Endothelial cell of umbilical vein (primary cell): ENCODE results near the gene LIMCH1. TPM values are rescaled to one million over a fixed set of nuclear protein-coding genes. Genes with fewer than 3 reads are reported as not detected.

Source experiments
- BruUV-seq: library from RNA; stranded (reverse); fragments of 400-500 nt; replicated peaks from 2 replicates; lab custom pipeline; 2021; lab: Mats Ljungman, UMichigan
- CTCF ChIA-PET: fragments of 300-600, 350-600 bp; sonication (Branson Sonifier 250); formaldehyde crosslinking; loops from one replicate; lab custom pipeline; 2021; ENCODE audit warnings: antibody characterized with exemption, inconsistent platforms; lab: Charles Lee
- POLR2A ChIA-PET: fragments of 300-600, 350-600 bp; sonication (Branson Sonifier 250); formaldehyde crosslinking; loops from one replicate; lab custom pipeline; 2021; ENCODE audit warnings: antibody characterized with exemption, inconsistent platforms; lab: Charles Lee
- DNase-seq: peaks from one replicate; pipeline ENCODE4 v3.0.0-alpha.2; 2011; ENCODE audit warnings: low read depth, low spot score
- FAIRE-seq: peaks from 2 replicates; lab custom pipeline; 2011; peaks lifted over from hg19 to GRCh38; lab: Jason Lieb, UNC
- H2AFZ ChIP-seq: 2 replicates; pipeline ENCODE4 v1.6.0; 2012; ENCODE audit warnings: low read depth, low read length, control low read depth, inconsistent platforms
- H3K27ac ChIP-seq: 2 replicates; pipeline ENCODE4 v1.5.1; 2011; ENCODE audit warnings: low read depth, mild to moderate bottlenecking, control low read depth, low read length, moderate library complexity; ENCODE audit not compliant: insufficient read depth
- H3K27me3 ChIP-seq, 2 experiments: 2 replicates each; pipeline versions ENCODE4 v1.6.0 to v1.6.1; 2011; ENCODE audit warnings: low read length in 2 of 2, mixed read lengths in 1 of 2; ENCODE audit not compliant: control insufficient read depth in 2 of 2, insufficient read depth in 2 of 2
- H3K36me3 ChIP-seq, 2 experiments: 2 replicates in 1 of 2; 3 replicates in 1 of 2; pipeline ENCODE4 v1.5.1; 2011; ENCODE audit warnings: low read length in 2 of 2, mild to moderate bottlenecking in 1 of 2, moderate library complexity in 1 of 2; ENCODE audit not compliant: control insufficient read depth in 2 of 2, insufficient read depth in 2 of 2; ENCODE audit errors: extremely low read depth in 1 of 2
- H3K4me1 ChIP-seq: 3 replicates; pipeline ENCODE4 v1.5.1; 2011; ENCODE audit warnings: mild to moderate bottlenecking, low read length; ENCODE audit not compliant: control insufficient read depth, insufficient read depth; ENCODE audit errors: extremely low read depth
- H3K4me2 ChIP-seq: 2 replicates; pipeline ENCODE4 v1.6.1; 2011; ENCODE audit warnings: low read length, control low read depth, mixed read lengths; ENCODE audit not compliant: insufficient read depth
- H3K4me3 ChIP-seq, 3 experiments: fragments of 200-600 bp in 1 of 3; sonication (generic), shearing (Covaris generic) in 1 of 3; replicated peaks in 1 of 3; 2 replicates each; pipeline ENCODE4 v1.5.1; 2011 to 2016; ENCODE audit warnings: control low read depth in 3 of 3, low read length in 3 of 3, mild to moderate bottlenecking in 2 of 3, inconsistent platforms in 1 of 3, low read depth in 1 of 3, moderate library complexity in 1 of 3; ENCODE audit not compliant: insufficient read depth in 1 of 3
- H3K79me2 ChIP-seq: 2 replicates; pipeline ENCODE4 v1.6.0; 2012; ENCODE audit warnings: low read length, inconsistent platforms; ENCODE audit not compliant: control insufficient read depth, insufficient read depth
- H3K9ac ChIP-seq: replicated peaks from 2 replicates; pipeline ENCODE3; 2011; ENCODE audit warnings: low read length, control low read depth; ENCODE audit not compliant: insufficient read depth; ENCODE audit errors: extremely low read depth
- H3K9me1 ChIP-seq: replicated peaks from 3 replicates; pipeline ENCODE4 v1.6.0; 2011; ENCODE audit warnings: mild to moderate bottlenecking, low read length; ENCODE audit not compliant: control insufficient read depth, insufficient read depth; ENCODE audit errors: extremely low read depth
- H3K9me3 ChIP-seq: replicated peaks from 2 replicates; pipeline ENCODE4 v1.5.1; 2012; ENCODE audit warnings: low read length, inconsistent platforms; ENCODE audit not compliant: control insufficient read depth, insufficient read depth
- H4K20me1 ChIP-seq: replicated peaks from 2 replicates; pipeline ENCODE3; 2011; ENCODE audit warnings: mild to moderate bottlenecking, low read length; ENCODE audit not compliant: control insufficient read depth, insufficient read depth; ENCODE audit errors: extremely low read depth
- CTCF ChIP-seq, 2 donors: IDR thresholded peaks; 1 replicate in 1 of 2; 2 replicates in 1 of 2; pipeline ENCODE4 v1.5.1; 2011; ENCODE audit warnings: low read length in 2 of 2, mild to moderate bottlenecking in 2 of 2, moderate library complexity in 2 of 2, control low read depth in 1 of 2, inconsistent platforms in 1 of 2, low read depth in 1 of 2; ENCODE audit not compliant: insufficient read depth in 1 of 2; ENCODE audit errors: extremely low read depth in 1 of 2
- EZH2 ChIP-seq: IDR thresholded peaks from 2 replicates; pipeline ENCODE4 v1.6.1; 2012; ENCODE audit warnings: borderline replicate concordance, low read depth, mild to moderate bottlenecking, moderate library complexity, low read length, inconsistent platforms; ENCODE audit not compliant: severe bottlenecking
- FOS ChIP-seq: IDR thresholded peaks from 2 replicates; pipeline ENCODE4 v1.6.1; 2011; ENCODE audit warnings: mild to moderate bottlenecking, low read length, moderate library complexity, borderline replicate concordance; ENCODE audit not compliant: insufficient read depth
- GATA2 ChIP-seq: IDR thresholded peaks from 2 replicates; pipeline ENCODE4 v1.7.0; 2011; ENCODE audit warnings: low read depth, mild to moderate bottlenecking, moderate library complexity, mixed read lengths, low read length; ENCODE audit not compliant: insufficient read length, insufficient read depth
- JUN ChIP-seq: IDR thresholded peaks from 2 replicates; pipeline ENCODE4 v1.6.1; 2011; ENCODE audit warnings: borderline replicate concordance, low read depth; ENCODE audit not compliant: insufficient read length, insufficient read depth
- MYC ChIP-seq: IDR thresholded peaks from one replicate; pipeline ENCODE4 v1.6.1; 2011; ENCODE audit warnings: mild to moderate bottlenecking, low read depth, low read length
- POLR2A ChIP-seq: IDR thresholded peaks from 2 replicates; pipeline ENCODE4 v1.6.1; 2012; ENCODE audit warnings: low read depth, mild to moderate bottlenecking, control low read depth, low read length
- POLR2AphosphoS5 ChIP-seq: IDR thresholded peaks from 2 replicates; pipeline ENCODE4 v1.6.1; 2012; ENCODE audit warnings: low read depth, mild to moderate bottlenecking, control low read depth, low read length, moderate library complexity; ENCODE audit not compliant: insufficient read depth
- dilution Hi-C: fragments of 300-500 bp; cut with MboI; formaldehyde crosslinking; loops from one replicate; pipeline ENCODE4 v1.15.0; 2019; ENCODE audit warnings: low sequenced_read_pairs; ENCODE audit not compliant: extremely low pct_ligation_motif_present
- intact Hi-C: fragments of 100-400 bp; cut with micrococcal nuclease; formaldehyde crosslinking; loops from one replicate; pipeline ENCODE4 v1.10.0; 2022
- polyA plus RNA-seq, 4 experiments: library from polyadenylated mRNA; depleted of rRNA in 3 of 4; stranded (reverse) in 3 of 4; unstranded in 1 of 4; fragments of >200 nt; gene quantifications; 2 replicates each; pipeline versions ENCODE4 v1.2.1 to v1.2.3, GENCODE V29; 2011 to 2012; ENCODE audit warnings: missing spikeins in 1 of 4
- total RNA-seq: library from RNA; stranded (reverse); gene quantifications from 2 replicates; pipeline ENCODE4 v1.2.3, GENCODE V29; 2021
- TF ChIP-seq, protein P1 (sequence below): IDR thresholded peaks from 2 replicates; pipeline ENCODE4 v1.6.1; 2011; ENCODE audit not compliant: insufficient read depth, insufficient read length

Gene LIMCH1
- total and polyA plus RNA-seq, 2 donors (not counting 3 experiments of a cell fraction or from before 2014, with no cell fraction given): 14.3 to 32.8 TPM

DNA sequence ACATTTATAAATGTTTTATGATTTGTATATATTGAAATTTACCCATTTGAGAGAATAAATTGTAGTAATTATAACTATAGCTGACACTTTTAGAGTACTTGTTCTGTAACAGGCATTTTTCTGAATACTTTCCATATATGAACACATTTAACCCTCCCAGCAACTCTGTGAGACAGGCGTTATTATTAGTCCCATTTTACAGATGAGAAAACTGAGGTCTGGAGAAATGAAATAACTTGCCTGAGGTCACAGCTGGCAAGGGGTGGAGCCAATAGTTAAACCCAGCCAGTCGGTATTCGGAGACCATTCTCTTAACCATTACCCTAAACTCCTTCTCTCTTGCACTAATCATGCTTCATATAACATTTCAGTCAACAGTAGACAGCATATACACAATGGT is 72.5 kb downstream of the LIMCH1 start:
- no peaks in the 10 kb centered on the region for H4K20me1 ChIP-seq
- FAIRE-seq (no peak), DNase-seq (no peak)
- POLR2A ChIA-PET: no interaction called here
- dilution Hi-C loops (no loop called here), intact Hi-C loops (no loop called here)
- no peaks in the 10 kb centered on the region for H3K79me2 ChIP-seq
- H3K27me3 ChIP-seq: peaks cover 7 to 10% of the 10 kb centered on the region in 2 experiments
- no peak overlapping the region for H3K27ac ChIP-seq
- no TSS peak for BruUV-seq
- H3K9me1 ChIP-seq: no peaks in the 10 kb centered on the region
- peaks cover 0 to 9% of the 10 kb centered on the region in 2 experiments for H3K36me3 ChIP-seq
- no peaks in the 10 kb centered on the region for H3K9me3 ChIP-seq
- H3K4me1 ChIP-seq: no peaks in the 10 kb centered on the region
- H3K4me2 ChIP-seq: no peak overlapping the region
- no peak overlapping the region for H3K9ac ChIP-seq
- no peak overlapping the region for H3K4me3 ChIP-seq
- TF ChIP-seq JUN (no peak), POLR2A (no peak), MYC (no peak), CTCF (IDR thresholded peaks at IDR 0.05; ENCODE audit: extremely low read depth in 1 of 2, insufficient read depth in 1 of 2, low read depth in 1 of 2, low read length in 2 of 2) (no peak), FOS (no peak), GATA2 (no peak), POLR2AphosphoS5 (no peak), EZH2 (no peak)
- TF ChIP-seq, protein P1, sequence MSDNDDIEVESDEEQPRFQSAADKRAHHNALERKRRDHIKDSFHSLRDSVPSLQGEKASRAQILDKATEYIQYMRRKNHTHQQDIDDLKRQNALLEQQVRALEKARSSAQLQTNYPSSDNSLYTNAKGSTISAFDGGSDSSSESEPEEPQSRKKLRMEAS: no peak
- no peak overlapping the region for H2AFZ ChIP-seq
- CTCF ChIA-PET: interaction anchor here (1.8 to 3.5 kb wide), 2 partner anchors 33 to 51 kb away, joined by 7 to 9 read pairs; no protein-coding TSS in a partner anchor
